ENCODE results near the gene PPP1R15A.
"Not testable (repeated sequence)": the region's sequence is repeated elsewhere in the genome, so short reads cannot be mapped to it uniquely, and the experiment has no call there.

The PPP1R15A gene

DNA sequence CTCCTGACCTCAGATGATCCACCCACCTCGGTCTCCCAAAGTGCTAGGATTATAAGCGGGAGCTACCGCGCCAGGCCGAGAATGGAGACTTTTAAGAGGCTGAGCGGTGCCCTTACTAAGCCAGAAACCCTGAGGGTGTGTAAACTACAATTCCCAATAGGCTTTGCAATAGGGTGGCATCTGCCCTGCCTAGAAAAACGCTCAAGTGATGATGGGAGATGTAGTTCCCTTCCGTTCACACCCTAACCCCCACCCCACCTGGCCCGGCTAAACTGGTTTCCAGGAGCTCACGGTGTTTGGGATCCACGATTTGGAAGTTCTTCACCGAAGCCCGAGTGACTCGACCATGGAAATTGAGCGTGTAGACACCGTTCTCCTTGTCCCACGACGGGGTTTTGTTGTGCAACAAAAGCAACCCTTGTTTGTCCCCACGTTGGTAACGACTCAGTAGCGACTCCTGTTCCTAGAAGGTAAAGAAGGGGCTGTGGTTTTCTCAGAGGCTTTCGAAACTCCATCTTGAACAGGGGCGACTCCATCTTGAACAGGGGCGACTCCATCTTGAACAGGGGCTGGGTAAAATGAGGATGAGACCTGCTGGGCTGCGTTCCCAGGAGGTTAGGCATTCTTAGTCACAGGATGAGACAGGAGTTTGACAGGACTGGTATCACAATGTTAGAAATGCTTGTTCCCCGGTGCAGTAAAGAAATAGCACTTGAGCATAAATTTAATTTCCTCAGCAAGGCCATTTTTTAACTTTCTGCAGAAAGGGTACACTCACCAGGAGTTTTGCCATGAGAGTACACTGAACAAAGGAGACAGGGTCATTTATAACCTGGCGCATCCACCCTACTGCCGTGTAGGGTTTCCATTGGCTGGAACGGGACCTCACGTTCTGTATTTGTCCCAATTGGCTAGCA lies 9.8 kb downstream of the PPP1R15A start:
- DNase-seq (ENCODE audit: low read depth in 2 of 2), result no peak

DNA sequence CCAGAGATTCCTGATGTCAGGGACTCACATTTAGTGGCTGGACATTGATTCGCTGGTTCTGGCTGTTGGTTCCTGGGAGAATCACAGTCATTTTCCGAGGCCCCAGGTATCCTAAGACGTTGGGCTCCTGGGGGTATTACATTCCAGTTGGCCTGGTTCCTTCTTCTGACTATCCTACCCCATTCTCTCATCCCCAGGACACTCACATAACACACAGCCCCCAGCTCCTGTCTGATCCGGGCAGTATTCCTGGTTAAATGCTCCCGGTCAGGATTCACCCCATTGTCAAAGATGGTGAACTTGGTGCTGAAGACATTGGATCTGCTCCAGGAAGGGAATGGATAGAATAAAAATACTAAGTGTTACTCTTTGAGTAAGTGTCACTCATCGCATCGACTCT lies 11.5 kb downstream of the PPP1R15A start:
- DNase-seq (ENCODE audit: low read depth in 2 of 2), result no peak

DNA sequence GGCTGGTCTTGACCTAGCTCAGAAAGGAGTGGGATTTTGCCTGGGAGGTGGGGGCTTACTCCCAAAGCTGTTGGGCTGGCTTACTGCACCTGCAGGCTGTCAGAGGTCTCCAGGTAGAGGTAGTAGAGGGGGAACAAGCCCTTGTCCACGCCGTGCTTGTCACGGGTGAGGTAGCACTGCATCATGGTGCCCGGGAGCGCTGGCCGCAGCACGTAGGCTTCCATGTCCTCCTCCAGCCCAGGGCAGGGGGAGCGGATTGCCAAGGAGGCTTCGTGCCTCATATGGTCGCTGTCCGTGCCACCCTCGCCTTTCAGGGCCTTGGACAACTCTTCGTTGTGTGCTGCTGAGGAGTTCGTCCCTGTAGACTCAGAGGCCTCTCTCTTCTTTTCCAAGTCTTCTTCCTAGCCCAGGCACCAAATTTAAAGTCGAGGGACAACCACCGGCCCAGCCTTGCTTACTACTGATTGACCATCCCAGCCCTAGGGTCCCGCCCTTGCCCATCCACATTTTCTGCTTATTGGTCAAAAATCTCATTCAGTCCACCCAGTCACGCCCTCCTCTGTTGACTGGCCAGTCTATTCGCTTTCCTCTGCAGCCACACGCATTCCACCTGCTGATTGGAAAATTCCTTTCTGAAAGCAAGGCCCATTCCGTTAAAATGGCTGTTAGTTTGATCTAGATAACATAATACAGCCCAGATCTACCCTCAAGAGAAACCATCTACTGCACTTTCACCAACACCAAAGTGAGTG lies 15.8 kb downstream of the PPP1R15A start:
- no peak for DNase-seq (ENCODE audit: low read depth in 2 of 2)

GRCh38 chr19:48889496-48889895 lies 17.3 kb downstream of the PPP1R15A start:
- DNase-seq (ENCODE audit: low read depth in 2 of 2), result not testable (repeated sequence)

- DNase-seq (ENCODE audit: low read depth in 2 of 2), result no peak
Observed at GRCh38 chr19:48890551-48890950, 18.3 kb downstream of the PPP1R15A start.

DNA sequence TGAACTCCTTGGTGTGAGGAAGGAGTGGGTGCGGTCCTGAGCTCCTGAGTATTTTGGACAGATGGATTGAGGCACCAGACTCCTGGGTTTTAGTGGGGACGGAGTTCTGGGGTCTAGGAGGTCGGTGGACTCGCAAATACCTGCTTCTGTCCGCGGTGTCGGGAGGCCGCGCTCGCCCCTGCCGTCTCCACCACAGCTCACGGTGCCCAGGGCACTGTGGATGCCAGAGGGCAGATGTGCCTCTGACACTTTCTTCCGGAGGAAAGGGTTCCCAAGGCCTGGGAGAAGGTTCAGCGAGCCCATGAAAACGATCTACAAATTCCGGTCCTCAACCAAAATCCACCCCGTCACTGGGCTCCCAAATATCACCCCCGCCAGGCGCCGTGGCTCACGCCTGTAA lies 23.0 kb downstream of the PPP1R15A start:
- no peak for DNase-seq (ENCODE audit: low read depth in 2 of 2)

DNA sequence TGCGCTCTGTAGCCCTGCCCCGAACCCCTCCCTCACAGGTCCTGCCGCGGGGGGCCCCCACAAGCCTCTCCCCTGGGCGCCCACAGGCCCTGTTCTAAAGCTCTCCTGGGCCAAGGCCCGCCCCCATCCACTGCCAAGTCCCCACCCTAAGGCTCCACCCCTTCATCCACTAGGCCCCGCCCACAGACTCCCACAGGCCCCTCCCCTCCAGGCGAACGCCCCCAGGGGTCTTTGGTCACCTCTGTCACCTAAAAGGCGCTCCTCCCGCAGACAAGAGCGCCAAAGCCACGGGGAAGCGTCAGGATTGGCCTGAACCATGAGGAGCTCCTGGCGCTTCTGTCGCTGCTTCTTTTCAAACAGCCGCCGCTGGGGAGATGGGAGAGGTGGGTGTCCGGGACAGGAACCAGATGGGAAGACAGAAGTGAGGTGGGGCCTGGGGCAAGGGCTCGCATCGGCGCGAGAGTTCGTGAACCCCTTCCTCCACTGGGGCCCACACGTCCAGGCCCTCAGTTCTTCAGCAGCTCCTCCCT lies 24.0 kb downstream of the PPP1R15A start:
- peak in 1 of 2 experiments; percentile 40 for DNase-seq (ENCODE audit: low read depth in 2 of 2)

DNA sequence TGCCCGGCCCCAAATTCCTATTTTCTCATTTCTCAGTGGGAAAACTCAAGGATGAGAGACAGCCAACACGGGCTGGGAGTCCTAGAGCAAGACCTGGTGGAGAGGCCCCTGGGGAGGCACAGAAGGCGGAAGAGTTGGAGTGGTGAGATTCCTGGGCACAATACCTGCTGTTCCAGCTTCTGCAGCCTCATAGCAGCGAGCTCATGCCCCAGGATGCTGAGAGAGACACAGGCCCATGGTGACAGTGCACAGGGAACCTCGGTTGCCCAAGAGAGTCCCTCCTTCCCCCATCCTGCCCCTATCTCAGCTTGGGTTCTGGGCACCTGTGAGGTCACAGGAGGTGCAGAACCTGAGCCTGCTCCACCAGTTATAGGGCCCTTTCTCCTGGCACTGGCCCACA lies 25.0 kb downstream of the PPP1R15A start:
- DNase-seq (ENCODE audit: low read depth in 2 of 2), result no peak

GRCh38 chr19:48899386-48899749 lies 27.1 kb downstream of the PPP1R15A start:
- DNase-seq (ENCODE audit: low read depth in 2 of 2), result not testable (repeated sequence)

DNA sequence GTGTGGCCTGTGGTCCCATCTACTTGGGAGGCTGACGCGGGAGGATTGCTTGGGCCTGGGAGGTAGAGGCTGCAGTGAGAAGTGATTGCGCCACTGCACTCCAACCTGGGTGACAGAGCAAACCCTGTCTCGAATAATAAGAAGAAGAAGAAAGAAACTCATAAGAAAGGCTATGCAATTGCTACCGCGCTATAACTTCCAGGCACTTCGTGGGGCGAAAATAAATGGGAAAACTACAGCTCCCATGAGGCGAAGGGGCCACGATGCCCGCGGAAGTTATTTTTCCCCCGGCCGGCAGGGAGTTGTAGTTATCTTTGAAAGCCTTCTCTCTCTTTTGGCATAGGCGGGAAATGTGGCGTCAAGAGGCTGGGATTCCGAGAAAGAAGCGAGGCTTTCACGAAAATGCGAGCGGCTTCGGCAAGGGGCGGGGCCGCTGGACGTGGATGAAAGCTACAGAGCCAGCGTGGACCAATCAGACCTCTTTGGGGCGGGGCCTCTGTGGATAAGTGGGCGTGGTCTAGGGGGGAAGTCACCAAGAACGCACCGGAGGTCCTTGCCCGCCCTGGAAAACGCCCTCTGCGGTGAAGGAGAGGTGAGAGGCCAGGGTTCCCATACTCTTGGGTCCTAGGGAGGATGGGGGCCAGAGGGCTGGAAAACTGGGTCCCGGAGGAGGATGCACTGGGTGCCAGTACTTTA lies 27.7 kb downstream of the PPP1R15A start, which contains the start of gene NUCB1:
Gene NUCB1, plus strand, starts transcription at position 532 of the 696 bp plus-strand sequence. CDS start 485 bp downstream, outside the sequence.
- DNase-seq (ENCODE audit: low read depth in 2 of 2), result peak; percentile 96 to 100

- DNase-seq (ENCODE audit: low read depth in 2 of 2), result no peak
Observed at GRCh38 chr19:48900477-48901406, 28.5 kb downstream of the PPP1R15A start.

DNA sequence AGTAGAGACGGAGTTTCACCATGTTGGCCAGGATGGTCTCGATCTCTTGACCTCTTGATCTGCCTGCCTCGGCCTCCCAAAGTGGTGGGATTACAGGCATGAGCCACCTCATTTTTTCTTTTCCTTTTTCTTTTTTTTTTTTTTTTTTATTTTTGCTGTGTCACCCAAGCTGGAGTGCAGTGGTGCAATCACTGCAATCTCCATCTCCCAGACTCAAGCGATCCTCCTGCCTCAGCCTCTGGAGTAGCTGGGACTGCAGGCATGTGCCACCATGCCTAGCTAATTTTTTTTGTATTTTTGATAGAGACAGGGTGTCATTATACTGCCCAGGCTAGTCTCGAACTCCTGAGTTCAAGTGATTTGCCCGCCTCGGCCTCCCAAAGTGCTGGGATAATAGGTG lies 30.1 kb downstream of the PPP1R15A start:
- not testable (repeated sequence) for DNase-seq (ENCODE audit: low read depth in 2 of 2)

- not testable (repeated sequence) for DNase-seq (ENCODE audit: low read depth in 2 of 2)
Observed at GRCh38 chr19:48903788-48904187, 31.6 kb downstream of the PPP1R15A start.

DNA sequence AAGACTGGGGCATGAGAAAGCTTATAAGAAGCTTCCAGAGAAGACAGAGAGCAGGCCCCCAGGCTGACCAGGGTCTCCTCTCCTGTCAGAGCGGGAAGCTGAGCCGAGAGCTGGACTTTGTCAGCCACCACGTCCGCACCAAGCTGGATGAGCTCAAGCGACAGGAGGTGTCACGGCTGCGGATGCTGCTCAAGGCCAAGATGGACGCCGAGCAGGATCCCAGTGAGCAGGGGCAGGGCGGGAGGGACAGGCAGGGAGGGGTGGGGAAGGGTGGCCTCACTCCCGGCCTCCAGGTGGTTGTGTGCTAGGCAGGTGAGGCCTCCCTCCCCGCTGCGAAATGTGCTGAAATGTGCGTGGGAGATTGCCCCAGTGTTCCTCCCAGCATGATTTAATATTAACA lies 33.4 kb downstream of the PPP1R15A start:
- DNase-seq (ENCODE audit: low read depth in 2 of 2), result no peak

DNA sequence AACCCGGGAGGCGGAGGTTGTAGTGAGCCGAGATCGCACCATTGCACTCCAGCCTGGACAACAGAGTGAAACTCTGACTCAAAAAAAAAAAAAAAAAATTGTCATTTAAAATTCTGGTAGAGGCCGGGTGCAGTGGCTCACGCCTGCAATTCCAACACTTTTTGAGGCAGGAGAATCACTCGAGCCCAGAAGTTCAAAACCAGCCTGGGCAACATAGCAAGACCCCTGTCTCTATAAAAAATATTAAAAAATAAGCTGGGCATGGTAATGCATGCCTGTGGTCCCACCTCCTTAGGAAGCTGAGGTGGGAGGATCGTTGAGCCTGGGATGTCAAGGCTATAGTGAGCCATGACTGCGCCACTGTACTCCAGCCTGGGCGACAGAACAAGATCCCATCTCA lies 34.1 kb downstream of the PPP1R15A start:
- DNase-seq (ENCODE audit: low read depth in 2 of 2), result no peak

GRCh38 chr19:48907671-48908070 lies 35.5 kb downstream of the PPP1R15A start:
- DNase-seq (ENCODE audit: low read depth in 2 of 2), result no peak

DNA sequence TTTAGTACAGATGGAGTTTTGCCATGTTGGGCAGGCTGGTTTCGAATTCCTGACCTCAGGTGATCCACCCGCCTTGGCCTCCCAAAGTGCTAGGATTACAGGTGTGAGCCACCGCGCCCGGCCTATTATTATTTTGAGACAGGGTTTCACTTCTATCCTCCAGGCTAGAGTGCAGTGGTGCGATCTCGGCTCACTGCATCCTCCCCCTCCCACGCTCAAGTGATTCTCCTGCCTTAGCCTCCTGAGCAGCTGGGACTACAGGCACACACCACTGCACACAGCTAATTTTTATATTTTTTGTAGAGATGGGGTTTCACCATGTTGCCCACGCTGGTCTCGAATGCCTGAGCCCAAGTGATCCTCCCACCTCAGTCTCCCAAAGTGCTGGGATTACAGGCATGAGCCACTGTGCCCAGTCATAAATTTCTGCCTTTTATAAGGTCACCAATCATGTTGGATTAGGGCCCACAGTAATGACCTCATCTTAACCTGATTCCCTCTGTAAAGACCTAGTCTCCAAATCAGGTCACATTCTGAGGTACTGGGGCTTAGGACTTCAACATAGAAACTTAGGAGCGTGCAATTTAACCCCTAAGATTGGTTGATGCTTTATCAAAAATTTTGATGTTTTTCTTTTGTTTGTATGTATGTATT lies 37.3 kb downstream of the PPP1R15A start:
- DNase-seq (ENCODE audit: low read depth in 2 of 2), result not testable (repeated sequence)

- no peak for DNase-seq (ENCODE audit: low read depth in 2 of 2)
Observed at GRCh38 chr19:48910803-48911202, 38.6 kb downstream of the PPP1R15A start.

DNA sequence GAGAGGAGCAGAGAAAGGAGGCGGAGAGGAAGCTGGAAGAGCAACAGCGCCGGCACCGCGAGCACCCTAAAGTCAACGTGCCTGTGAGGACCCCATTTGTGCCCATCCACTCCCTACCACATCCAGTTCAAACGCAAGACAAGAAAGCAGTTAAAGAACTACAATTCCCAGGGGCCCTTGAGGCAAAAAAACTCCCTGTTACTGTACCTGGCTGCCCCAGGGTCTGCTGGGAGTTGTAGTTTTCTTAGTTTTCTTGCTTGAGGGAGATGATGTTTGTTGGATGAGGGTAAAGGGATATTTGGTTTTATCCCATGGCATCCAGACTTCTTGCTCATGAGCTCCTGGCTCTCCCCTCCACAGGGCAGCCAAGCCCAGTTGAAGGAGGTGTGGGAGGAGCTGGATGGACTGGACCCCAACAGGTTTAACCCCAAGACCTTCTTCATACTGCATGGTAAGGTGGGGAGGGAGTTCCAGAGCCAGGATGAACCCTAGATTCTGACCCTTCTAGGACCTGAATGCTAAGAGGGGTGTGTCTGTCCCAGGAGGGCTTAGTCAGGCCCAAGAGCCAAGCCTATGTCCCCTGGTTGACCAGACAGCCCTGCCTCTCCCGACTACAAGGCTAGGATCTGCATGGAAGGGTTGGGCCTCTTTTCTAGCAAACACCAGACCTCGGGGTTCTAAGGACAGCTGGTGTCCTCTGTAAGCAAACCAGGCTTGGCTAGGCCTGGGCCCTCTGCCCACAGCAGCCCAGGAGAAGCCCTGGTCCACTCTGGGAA lies 41.1 kb downstream of the PPP1R15A start:
- no peak for DNase-seq (ENCODE audit: low read depth in 2 of 2)
